GM18870 (cell line): ENCODE results near the gene OCA2.

Experiments
- ATAC-seq: cut with Tn5 transposase; IDR thresholded peaks from one replicate; pipeline ENCODE4 v1.9.1; 2021; ENCODE audit warnings: moderate library complexity; ENCODE audit not compliant: unreplicated experiment

Gene OCA2

GRCh38 chr15:27889258-27889657 is 209.9 kb downstream of the OCA2 start:
- no peak for ATAC-seq

GRCh38 chr15:27885201-27885600 is 213.9 kb downstream of the OCA2 start:
- no peak for ATAC-seq

- ATAC-seq, result no peak
Measured at GRCh38 chr15:27884726-27885125, 214.4 kb downstream of the OCA2 start.

GRCh38 chr15:27878841-27879240 is 220.3 kb downstream of the OCA2 start:
- ATAC-seq, result no peak

GRCh38 chr15:27873828-27874227 is 225.3 kb downstream of the OCA2 start:
- no peak for ATAC-seq

GRCh38 chr15:27873039-27873438 is 226.1 kb downstream of the OCA2 start:
- ATAC-seq, result no peak

GRCh38 chr15:27872355-27872754 is 226.8 kb downstream of the OCA2 start:
- no peak for ATAC-seq

GRCh38 chr15:27871902-27872260 is 227.2 kb downstream of the OCA2 start:
- ATAC-seq, result no peak

- no peak for ATAC-seq
Measured at GRCh38 chr15:27871078-27871901, 227.8 kb downstream of the OCA2 start.

- ATAC-seq, result no peak
Measured at GRCh38 chr15:27870320-27870719, 228.8 kb downstream of the OCA2 start.

- no peak for ATAC-seq
Measured at GRCh38 chr15:27869697-27870281, 229.3 kb downstream of the OCA2 start.

- no peak for ATAC-seq
Measured at GRCh38 chr15:27868828-27869404, 230.2 kb downstream of the OCA2 start.

- no peak for ATAC-seq
Measured at GRCh38 chr15:27867861-27868260, 231.3 kb downstream of the OCA2 start.

GRCh38 chr15:27866505-27867165 is 232.5 kb downstream of the OCA2 start:
- no peak for ATAC-seq

GRCh38 chr15:27865926-27866325 is 233.2 kb downstream of the OCA2 start:
- no peak for ATAC-seq

GRCh38 chr15:27865323-27865922 is 233.7 kb downstream of the OCA2 start:
- ATAC-seq, result no peak

- ATAC-seq, result no peak
Measured at GRCh38 chr15:27864719-27865118, 234.4 kb downstream of the OCA2 start.

GRCh38 chr15:27864086-27864485 is 235.0 kb downstream of the OCA2 start:
- no peak for ATAC-seq

GRCh38 chr15:27863000-27863399 is 236.1 kb downstream of the OCA2 start:
- ATAC-seq, result no peak

GRCh38 chr15:27861171-27861570 is 237.9 kb downstream of the OCA2 start:
- no peak for ATAC-seq

GRCh38 chr15:27855137-27855536 is 244.0 kb downstream of the OCA2 start:
- no peak for ATAC-seq
